ENCODE data around the gene ZBTB47.

The ZBTB47 gene

DNA sequence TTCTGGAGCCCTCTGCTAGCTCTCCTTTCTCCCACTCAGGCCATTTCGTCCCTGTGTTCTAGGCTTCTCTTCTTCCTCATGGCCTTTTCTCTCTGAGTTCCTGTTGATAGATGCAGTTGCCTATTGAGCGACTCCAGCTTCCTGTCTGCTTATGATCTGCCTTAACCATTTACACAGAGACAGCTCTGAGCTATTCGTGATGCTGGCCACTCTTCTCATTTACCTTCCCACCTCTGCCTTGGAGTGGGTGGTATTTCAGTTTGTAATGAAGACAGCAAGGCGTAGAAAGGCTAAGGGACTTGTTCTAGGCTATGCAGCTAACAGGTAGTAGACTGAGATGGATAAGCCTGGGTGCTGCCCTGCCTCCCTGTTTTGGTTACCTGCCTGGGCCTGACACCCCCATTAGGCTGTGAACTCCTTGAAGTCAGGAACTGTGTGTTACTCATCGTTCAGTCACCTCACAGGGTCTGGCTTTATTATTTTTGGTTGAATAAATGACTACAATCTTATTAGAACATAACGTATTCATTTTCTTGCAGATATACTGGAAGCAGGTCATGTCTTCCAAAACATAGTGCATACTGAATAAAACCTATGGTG lies 12.6 kb upstream of the ZBTB47 start:
- H3K36me3 Mint-ChIP-seq (ENCODE audit: low read depth), result peaks cover 32% of the 10 kb centered on the region
- H3K4me3 Mint-ChIP-seq, result peak overlapping the region; percentile 46
- H3K27ac Mint-ChIP-seq, result peak overlapping the region; percentile 71
- H3K4me1 Mint-ChIP-seq (ENCODE audit: low read depth), result peaks cover 19% of the 10 kb centered on the region
- H3K27me3 Mint-ChIP-seq (ENCODE audit: low read depth), result no peaks in the 10 kb centered on the region
- no peaks in the 10 kb centered on the region for H3K9me3 Mint-ChIP-seq

DNA sequence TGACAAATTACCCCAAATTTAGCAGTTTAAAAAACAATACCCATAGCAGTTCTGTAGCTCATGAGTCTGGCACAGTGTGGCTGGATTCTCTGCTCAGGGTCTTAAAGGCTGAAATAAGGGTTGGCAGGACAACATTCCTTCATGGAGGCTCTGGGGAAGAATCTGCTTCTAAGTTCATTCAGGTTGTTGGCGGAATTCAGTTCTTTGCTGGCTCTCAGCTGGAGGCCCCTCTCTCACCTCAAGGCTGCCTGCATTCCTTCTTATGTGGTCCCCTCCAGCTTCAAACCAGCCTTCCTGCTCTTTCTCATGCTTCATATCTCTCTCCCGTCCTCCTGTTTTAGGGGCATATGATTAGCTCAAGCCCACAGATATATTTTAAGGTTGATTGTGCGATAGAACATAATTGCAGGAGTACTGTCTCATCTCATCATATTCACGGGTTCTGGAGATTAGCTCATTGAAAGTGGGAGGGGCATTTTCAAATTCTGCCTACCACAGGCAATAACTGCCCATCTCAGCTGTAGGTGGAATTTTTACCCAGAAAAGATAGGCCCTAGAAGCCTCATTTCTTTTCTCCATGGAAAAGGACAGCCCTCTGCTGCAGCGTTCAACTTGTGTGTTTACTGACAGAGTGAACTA lies 5.6 kb upstream of the ZBTB47 start:
- Mint-ChIP-seq H3K4me1 (ENCODE audit: low read depth) (peaks cover 21% of the 10 kb centered on the region), H3K9me3 (no peaks in the 10 kb centered on the region), H3K27ac (no peak overlapping the region), H3K36me3 (ENCODE audit: low read depth) (peaks cover 26% of the 10 kb centered on the region), H3K27me3 (ENCODE audit: low read depth) (no peaks in the 10 kb centered on the region), H3K4me3 (no peak overlapping the region)

DNA sequence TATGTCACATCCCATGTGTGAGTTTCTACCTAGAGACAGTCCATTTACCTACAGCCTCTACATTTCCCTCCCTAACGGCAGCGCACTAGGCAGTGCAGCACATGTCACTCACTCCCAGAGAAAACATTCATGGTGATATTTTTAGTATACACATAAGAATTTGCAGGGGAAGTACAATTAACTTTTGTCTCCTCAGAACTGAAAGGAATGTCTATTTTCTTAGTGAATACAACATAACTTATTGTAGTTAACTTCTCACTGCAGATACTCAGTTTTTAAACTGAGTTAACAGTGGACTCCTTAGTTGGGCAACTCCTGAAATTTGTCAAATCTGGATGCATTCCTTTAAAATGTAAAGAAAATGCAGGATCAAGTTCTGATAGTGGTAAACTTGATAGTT lies 4.5 kb upstream of the ZBTB47 start:
- no peak overlapping the region for H3K4me3 Mint-ChIP-seq
- H3K4me1 Mint-ChIP-seq (ENCODE audit: low read depth), result peaks cover 24% of the 10 kb centered on the region
- H3K27me3 Mint-ChIP-seq (ENCODE audit: low read depth), result no peaks in the 10 kb centered on the region
- no peak overlapping the region for H3K27ac Mint-ChIP-seq
- H3K36me3 Mint-ChIP-seq (ENCODE audit: low read depth), result peaks cover 21% of the 10 kb centered on the region
- H3K9me3 Mint-ChIP-seq, result no peaks in the 10 kb centered on the region

DNA sequence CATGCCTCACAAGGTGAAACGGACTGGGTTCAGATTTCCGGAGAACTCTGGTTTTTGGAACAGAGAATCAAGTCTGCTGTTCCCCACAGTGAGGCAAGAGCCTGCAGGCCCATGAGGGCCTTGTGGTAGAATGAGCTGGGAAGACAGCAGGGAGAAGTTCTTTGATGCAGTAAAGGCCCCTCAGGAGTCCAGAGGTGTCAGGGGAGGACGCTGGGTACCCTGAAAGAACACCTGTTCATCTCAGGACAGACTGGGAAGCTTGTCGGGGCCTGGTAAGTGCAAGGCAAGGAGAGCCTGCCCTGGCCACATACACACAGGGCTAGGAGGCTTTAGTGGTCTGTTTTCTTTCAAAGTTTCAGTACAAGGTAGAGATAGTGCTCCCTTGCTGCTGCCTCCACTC lies 3.7 kb upstream of the ZBTB47 start:
- Mint-ChIP-seq H3K4me1 (ENCODE audit: low read depth) (peaks cover 20% of the 10 kb centered on the region), H3K9me3 (no peaks in the 10 kb centered on the region), H3K36me3 (ENCODE audit: low read depth) (peaks cover 17% of the 10 kb centered on the region), H3K4me3 (no peak overlapping the region), H3K27me3 (ENCODE audit: low read depth) (no peaks in the 10 kb centered on the region), H3K27ac (no peak overlapping the region)

DNA sequence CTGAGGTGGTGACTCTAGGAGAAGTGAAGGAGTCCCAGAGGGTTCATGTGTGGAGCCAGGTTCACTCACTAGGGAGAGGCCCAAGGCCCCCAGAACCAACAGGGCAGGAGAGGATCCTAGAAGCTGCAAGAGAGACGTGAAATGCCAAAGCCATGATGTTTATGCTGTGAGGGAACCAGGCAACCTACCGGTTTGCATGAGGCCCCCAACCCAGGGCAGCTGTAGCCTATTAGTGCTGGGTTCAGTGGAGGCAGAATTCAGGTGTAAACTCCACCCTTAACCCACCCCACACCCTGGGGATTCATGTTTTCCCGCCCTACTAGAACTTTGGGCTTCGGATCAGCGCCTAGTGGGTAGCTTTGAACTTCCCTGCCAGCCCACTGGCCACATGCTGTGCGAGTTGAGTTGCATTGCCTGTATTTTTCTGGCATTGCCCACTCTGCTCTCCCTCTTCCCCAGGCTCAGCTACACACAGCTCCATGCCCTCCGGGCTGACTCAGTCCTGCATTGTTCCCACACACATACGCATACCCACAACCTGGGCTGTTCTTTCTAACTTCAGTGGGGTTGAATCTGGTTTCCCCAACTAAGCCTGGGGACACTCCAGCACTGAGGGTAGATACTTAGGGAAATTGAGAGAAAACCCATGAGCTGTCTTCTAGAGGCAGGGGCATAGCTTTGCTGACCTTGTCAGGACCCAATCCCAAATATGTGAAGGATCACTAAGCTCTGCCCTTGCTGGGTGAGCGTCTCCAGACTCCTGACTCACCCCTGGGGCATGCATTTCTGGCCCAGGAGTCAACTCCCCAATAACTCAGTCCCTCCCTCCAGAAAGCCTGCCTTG lies 2.0 kb upstream of the ZBTB47 start:
- H3K27ac Mint-ChIP-seq, result peak overlapping the region; percentile 76
- no peaks in the 10 kb centered on the region for H3K27me3 Mint-ChIP-seq (ENCODE audit: low read depth)
- peaks cover 11% of the 10 kb centered on the region for H3K36me3 Mint-ChIP-seq (ENCODE audit: low read depth)
- no peak overlapping the region for H3K4me3 Mint-ChIP-seq
- no peaks in the 10 kb centered on the region for H3K9me3 Mint-ChIP-seq
- H3K4me1 Mint-ChIP-seq (ENCODE audit: low read depth), result peaks cover 20% of the 10 kb centered on the region

DNA sequence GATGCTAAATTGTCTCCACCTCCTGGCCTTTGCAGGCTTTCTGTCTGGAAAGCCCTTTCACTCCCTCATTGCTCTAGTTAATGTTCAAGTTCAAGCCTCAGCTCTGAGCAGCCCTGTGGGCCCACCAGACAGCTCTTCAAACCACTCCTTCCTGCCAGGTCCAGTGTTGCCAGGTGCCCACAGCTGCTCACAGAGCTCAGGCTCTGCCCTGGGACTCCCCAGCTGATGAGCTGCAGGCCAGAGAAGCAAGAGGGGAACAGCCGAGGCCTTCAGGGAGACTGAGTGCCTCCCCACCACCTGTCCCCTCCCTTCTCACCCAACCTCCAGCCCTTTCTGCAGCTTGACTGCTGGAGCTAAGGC lies 1.3 kb upstream of the ZBTB47 start:
- Mint-ChIP-seq H3K4me3 (no peak overlapping the region), H3K9me3 (no peaks in the 10 kb centered on the region), H3K4me1 (ENCODE audit: low read depth) (peaks cover 15% of the 10 kb centered on the region), H3K27me3 (ENCODE audit: low read depth) (no peaks in the 10 kb centered on the region), H3K36me3 (ENCODE audit: low read depth) (peaks cover 6% of the 10 kb centered on the region), H3K27ac (peak overlapping the region; percentile 76)

DNA sequence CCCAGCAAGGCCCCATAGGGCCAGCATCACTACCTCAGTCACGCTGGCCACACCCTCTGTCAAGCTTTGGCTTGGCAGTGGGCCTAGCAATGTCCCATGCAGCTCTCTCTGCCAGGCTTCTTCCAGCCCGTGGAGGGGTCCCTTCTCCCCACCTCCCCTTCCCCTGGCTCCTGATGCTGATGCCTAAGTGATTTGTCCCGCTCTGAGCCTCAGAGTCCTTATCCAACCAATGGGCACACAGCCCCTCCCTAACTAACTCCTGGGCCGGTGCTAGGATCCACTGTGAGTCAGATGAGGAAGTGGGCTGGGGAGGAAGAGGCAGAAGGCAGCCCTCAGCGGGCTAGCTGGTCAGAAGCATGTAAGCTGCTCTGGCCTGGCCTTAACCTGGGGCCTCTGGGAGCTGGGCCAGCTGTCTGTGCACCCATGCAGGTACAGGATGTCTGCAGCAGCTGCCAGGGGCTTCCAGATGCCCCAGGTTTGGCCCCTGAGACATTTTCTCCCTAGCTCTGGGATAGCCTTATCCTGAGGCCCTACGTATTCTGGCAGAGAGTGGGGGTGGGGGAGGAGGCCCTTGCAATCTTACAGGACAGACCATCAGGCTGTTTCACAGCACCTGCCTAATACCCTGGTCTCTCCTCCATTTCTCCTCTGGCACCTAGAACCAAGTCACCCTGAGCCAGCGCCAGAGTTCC lies 740 bp upstream of the ZBTB47 start:
- Mint-ChIP-seq H3K36me3 (ENCODE audit: low read depth) (peaks cover 5% of the 10 kb centered on the region), H3K4me3 (peak overlapping the region; percentile 84), H3K4me1 (ENCODE audit: low read depth) (peaks cover 13% of the 10 kb centered on the region), H3K9me3 (no peaks in the 10 kb centered on the region), H3K27ac (peak overlapping the region; percentile 72), H3K27me3 (ENCODE audit: low read depth) (no peaks in the 10 kb centered on the region)

DNA sequence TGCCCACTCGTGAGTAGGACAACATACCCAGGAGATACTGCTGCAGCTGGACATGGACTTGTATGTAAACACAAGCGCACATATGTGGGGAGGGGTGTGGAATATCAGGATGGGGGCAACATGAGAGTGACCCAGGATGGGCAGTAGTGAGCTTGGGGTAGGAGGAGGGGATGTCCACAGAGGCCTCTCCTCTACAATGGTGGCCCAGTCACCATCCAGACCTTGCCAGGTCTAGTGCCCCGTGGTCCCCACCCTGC lies 266 bp upstream of the ZBTB47 start:
- no peak overlapping the region for H3K27ac Mint-ChIP-seq
- H3K36me3 Mint-ChIP-seq (ENCODE audit: low read depth), result peaks cover 2% of the 10 kb centered on the region
- no peaks in the 10 kb centered on the region for H3K9me3 Mint-ChIP-seq

DNA sequence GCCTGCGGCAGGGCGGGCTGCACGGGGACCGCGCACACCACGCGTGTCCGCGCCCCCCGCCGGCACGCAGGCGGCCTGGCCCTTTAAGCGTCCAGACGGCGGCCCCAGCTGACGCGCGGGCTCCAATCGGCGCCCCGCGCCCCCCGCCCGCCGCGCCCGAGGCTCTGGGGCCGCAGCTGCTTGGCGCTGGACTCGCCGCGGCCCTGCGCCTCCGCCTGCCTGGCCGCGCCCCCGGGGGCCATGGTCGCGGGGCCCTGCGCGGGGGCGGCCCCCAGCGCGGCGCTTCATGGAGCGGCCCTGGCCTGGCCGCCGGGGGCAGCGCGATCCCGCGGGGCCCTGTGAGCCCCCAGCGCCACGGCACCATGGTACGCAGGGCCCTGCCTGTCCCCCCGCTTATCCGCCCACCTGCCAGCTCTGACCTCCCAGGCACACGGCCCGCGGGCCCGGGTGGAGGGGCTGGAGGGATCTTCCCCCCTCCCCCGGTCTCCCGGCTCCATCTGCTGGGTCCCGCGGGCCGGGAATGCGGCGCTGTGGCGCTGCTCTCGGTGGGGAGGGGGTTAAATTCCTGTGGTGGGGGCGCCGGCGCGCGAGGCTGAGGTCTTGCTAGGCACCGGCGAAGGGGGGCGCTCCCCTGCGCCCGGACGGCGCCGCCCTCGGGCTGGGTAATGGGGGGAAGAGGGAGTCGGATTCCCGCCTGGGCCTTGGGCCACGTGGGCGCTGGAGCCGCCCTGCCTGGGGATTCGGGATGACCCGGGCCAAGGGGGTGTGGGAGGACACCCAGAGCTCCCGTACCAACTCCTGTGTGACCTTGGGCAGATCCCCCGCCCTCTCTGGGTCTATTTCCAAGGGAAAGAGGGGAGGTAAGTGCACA lies 1.1 kb downstream of the ZBTB47 start:
- Mint-ChIP-seq H3K9me3 (no peaks in the 10 kb centered on the region), H3K4me1 (ENCODE audit: low read depth) (peaks cover 13% of the 10 kb centered on the region), H3K27me3 (ENCODE audit: low read depth) (no peaks in the 10 kb centered on the region), H3K36me3 (ENCODE audit: low read depth) (no peaks in the 10 kb centered on the region), H3K27ac (no peak overlapping the region), H3K4me3 (peak overlapping the region; percentile 34)

More for the DNA sequence above, 266 bp upstream of the ZBTB47 start:
- peak overlapping the region; percentile 84 for H3K4me3 Mint-ChIP-seq
- H3K27me3 Mint-ChIP-seq (ENCODE audit: low read depth), result no peaks in the 10 kb centered on the region
- H3K4me1 Mint-ChIP-seq (ENCODE audit: low read depth), result peaks cover 13% of the 10 kb centered on the region

DNA sequence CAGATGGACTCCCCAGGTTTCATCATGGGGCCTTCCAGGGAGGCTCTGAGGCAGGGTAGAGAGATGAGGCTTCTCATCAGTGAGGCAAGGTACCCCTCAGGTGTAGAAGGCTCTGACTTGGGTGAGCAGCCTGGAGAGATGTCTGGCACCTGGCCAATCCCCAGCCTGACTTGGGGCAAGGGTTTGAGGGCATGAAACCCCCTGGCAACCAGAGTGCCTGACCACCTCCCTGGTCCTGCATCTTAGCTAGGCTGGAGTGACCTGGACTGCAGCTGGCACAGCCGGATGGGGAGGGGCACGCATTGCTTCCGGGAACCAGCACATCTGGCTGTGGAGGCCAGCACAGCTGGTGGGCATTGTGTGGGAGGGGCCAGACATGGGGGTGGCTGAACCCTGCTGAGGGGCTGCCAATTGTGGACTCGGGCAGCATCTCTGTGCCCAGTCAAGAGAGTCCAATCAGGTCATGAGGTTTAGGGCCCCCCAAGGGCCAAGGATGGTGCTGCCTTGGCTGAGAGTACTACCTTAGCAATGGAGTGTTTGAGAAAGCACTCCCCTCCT lies 1.9 kb downstream of the ZBTB47 start:
- Mint-ChIP-seq H3K27ac (no peak overlapping the region), H3K4me1 (ENCODE audit: low read depth) (peaks cover 13% of the 10 kb centered on the region), H3K4me3 (peak overlapping the region; percentile 34), H3K36me3 (ENCODE audit: low read depth) (no peaks in the 10 kb centered on the region), H3K27me3 (ENCODE audit: low read depth) (no peaks in the 10 kb centered on the region), H3K9me3 (no peaks in the 10 kb centered on the region)

DNA sequence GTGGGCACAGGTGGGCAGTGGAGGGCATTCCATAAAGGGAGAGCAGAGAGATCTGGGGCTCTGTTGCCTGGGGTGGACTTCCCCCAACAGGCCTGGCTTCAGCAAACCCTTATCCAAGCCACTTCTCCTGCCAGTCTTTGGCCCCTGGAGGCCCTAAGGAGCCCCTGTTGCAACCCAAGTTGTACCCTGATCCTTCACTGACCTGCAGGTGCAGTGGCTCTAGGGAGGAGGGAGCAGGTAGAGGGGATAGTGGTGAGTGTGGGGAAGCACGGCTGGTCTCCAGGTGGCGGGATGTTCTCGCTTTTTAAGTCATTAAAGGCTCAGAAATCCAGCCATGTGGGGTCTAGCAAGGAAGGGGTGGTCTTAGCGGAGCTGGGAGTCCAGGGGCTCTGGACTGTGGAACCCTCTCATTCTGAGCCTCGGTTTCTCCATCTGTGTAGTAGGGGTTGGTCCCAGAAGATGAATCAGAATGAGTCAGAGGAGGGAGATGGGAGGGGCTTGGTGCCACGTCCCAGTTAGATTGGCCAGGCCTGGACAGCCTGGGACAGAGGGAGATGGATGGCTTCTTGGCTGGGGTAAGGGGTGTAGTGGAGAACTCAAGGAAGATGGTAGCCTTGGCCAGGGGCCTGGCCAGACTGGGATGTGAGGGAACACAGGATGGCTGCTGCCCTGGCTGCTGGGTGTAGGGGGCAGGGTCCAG lies 2.6 kb downstream of the ZBTB47 start:
- Mint-ChIP-seq H3K27ac (no peak overlapping the region), H3K4me1 (ENCODE audit: low read depth) (peaks cover 13% of the 10 kb centered on the region), H3K4me3 (no peak overlapping the region), H3K36me3 (ENCODE audit: low read depth) (no peaks in the 10 kb centered on the region), H3K27me3 (ENCODE audit: low read depth) (no peaks in the 10 kb centered on the region), H3K9me3 (no peaks in the 10 kb centered on the region)

DNA sequence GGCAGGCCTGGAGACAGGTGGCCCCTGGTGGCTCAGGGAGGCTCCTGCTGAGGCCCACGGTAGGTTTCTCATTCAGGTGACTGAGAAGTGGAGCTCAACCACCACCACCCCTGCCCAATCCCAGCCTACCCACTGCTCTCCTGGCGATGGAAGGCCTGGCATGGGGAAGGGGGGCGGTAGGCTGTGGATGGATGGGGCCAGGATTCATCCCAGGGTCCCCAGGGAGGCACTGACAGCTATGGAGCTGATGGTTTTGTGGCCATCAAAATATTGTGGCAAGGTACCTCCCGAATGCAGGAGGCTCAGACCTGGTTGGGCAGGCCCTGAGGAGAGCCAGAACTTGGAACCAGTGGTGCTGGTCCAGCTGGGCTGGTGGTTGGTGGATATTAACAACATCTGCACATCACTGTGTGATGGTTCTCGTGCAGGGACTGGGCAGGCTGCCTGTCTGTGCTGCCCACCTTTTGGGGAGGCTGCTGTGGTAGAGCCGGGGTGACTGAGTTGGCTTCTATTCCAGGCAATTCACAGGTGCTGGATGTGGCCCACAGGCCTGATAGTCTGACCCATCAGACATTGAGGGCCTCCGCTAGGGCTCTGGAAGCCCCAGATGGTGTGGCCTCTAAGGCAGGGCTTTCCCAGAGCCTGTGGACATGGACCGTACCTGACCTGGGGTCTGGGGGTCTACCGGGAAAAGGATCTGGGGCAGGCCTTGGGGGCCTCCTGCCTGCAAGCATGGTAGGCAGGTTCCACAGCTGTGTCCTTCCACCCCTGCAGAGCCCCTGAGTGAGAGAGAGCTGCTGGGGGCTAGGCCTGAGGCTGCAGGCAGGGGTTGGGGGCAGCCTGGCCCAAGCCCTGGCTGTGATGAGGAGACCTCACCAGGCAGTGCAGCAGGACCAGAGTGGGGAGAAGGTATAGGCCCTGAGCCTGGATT lies 3.4 kb downstream of the ZBTB47 start:
- Mint-ChIP-seq H3K36me3 (ENCODE audit: low read depth) (no peaks in the 10 kb centered on the region), H3K4me1 (ENCODE audit: low read depth) (peaks cover 13% of the 10 kb centered on the region), H3K27me3 (ENCODE audit: low read depth) (no peaks in the 10 kb centered on the region), H3K27ac (no peak overlapping the region), H3K4me3 (no peak overlapping the region), H3K9me3 (no peaks in the 10 kb centered on the region)

DNA sequence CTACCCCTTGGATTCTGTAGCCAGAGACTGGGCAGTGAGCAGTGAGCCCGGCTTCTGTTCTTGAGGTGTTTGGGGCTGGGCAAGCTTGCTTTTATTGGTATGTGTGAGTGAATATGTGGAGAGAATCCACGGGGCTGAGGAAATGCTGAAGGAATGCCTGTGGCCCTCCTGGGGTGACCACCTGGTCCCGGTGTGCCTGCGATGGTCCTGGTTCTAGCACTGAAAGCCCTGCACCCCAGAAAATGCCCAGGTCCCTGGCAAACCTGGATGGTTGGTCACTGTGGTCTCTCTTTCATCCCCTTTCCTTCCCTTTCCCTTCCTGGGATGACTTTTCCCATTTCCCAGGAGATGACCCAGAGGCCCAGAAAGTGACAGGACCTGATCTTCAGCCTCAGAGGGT lies 4.2 kb downstream of the ZBTB47 start:
- H3K27me3 Mint-ChIP-seq (ENCODE audit: low read depth), result no peaks in the 10 kb centered on the region
- no peaks in the 10 kb centered on the region for H3K9me3 Mint-ChIP-seq
- peak overlapping the region; percentile 41 for H3K27ac Mint-ChIP-seq
- H3K36me3 Mint-ChIP-seq (ENCODE audit: low read depth), result no peaks in the 10 kb centered on the region
- no peak overlapping the region for H3K4me3 Mint-ChIP-seq
- H3K4me1 Mint-ChIP-seq (ENCODE audit: low read depth), result peaks cover 6% of the 10 kb centered on the region
